HL-60/S4 treated with phorbol 12-myristate 13-acetate at 8.2 ng/mL for 4 days and 3 days (cell line): Measurements from ENCODE around the gene PEX10.

ENCODE experiments used
- in situ Hi-C: fragments of 300-500 bp; cut with MboI; formaldehyde crosslinking; loops from 2 replicates; pipeline ENCODE4 v1.15.0; 2022; ENCODE audit warnings: low sequenced_read_pairs

Gene PEX10

DNA sequence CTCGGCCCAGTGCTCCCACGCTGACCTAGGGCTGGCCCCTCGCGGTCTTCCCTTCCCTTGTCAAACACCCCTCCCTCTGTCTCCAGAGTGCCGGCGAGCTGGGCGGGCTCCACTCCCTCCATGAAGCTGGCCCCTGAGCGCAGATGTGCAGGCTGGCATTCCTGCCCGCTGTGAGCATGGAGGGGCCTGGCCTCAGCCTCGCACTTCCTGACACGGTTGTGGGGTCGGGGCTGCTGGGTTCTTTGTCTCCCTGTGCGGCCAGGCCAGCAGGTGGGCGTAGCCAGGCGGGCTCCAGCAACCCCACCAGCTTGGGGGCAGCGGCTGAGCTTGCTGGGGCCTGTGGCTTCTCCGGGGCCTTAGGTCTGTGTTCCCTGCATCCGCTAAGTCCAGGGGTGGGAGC is 14.2 kb upstream of the PEX10 start:
- in situ Hi-C loops = no loop called here

DNA sequence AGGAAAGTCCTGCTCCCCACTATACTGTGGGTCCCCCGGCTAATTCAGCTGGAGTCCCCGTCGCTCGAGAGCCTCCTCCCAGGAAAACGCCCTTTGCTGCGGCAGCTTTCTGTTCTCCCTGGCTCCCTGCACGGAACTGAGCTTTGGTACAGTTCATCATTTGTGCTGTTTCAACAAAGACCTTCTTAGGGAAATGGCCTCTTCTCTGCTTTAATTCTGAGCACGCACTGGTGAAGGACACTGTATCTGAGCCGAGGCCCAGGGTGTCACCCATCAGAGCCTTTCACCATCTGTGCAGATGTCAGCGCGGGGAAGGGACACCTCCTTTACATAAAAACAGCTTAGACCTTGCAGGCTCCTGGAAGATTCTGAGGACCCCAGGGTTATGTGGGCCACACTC is 13.5 kb upstream of the PEX10 start:
- in situ Hi-C loops = no loop called here

DNA sequence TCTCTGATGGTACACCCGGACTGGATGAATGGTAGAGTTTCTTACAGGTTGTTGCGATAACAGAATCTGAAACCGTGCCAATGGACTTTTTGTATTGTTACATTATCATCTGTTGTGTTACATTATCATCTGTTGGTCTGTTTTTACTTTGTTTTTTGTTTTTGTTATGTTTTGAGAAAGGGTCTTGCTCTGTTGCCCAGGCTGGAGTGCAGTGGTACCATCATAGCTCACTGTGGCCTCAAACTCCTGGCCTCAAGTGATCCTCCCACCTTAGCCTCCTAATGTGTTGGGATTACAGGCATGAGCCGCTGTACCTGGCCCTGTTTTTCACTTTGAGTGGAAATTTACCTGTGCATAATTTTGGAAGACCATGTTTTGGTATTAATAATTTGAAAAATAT is 10.2 kb upstream of the PEX10 start:
- in situ Hi-C loops = no loop called here

DNA sequence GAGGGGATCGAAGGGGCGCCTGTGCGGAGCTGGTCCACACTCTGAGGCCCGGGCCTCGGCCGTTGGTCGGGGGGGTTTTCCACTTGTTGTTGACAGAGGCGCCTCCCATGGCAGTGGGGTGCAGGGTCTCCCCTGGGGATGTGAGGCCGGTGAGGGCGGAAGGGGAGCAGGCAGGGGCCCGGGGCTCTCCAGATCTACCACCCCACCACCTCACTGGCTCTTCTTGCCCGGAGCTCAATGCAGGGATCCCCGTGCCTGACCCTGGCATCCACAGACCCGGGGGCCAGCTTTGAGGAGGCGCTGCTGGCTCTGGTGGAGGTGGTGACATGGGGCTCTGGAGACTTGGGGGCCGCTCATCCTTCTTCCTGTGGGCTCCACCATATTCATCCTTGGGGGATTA is 7.1 kb upstream of the PEX10 start:
- in situ Hi-C loops = no loop called here

DNA sequence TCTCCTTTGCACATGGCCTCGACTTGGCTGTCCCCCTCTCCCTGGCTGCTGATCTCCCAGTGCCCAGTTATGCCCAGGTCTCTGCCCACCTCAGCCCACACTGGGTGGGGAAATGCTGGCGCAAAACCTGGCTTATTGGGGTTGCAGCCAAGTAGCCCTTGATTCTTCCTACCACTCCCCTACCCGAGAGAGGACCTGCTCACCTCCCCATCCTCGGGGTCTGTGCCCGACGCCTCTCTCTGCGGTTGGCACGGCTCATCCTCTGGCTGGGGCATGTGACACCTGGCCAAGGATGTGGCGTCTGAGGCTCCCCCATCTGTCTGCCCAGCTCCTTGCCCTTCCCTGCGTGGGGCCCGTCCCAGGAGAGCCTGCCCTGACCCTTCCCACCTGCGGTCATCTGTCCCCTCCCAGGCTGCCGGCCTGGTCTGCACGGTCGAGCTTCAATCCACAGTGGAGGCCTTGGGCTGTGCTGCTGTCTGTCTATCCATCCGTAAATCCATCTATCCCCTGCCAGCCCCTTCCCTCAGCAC is 6.5 kb upstream of the PEX10 start:
- in situ Hi-C loops = no loop called here

DNA sequence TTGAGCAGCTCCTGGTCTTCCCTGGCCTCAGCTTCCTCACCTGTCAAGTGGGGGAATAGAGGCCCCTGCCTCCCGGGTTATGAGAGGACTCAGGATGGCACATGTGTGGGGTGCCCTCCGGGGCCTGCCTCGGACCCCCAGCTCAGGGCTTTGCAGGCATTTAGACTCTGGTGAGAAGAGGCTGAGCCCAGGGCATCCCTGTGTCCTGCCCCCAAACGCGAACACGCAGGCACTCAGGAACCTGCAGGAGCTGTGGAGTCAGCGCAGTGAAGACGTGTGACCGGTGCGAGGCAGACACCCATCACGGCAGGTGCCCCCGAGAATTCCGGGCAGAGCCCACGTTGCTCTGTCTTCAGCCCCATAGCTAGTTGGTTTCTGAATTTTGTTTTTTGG is 5.5 kb upstream of the PEX10 start:
- in situ Hi-C loops = no loop called here

DNA sequence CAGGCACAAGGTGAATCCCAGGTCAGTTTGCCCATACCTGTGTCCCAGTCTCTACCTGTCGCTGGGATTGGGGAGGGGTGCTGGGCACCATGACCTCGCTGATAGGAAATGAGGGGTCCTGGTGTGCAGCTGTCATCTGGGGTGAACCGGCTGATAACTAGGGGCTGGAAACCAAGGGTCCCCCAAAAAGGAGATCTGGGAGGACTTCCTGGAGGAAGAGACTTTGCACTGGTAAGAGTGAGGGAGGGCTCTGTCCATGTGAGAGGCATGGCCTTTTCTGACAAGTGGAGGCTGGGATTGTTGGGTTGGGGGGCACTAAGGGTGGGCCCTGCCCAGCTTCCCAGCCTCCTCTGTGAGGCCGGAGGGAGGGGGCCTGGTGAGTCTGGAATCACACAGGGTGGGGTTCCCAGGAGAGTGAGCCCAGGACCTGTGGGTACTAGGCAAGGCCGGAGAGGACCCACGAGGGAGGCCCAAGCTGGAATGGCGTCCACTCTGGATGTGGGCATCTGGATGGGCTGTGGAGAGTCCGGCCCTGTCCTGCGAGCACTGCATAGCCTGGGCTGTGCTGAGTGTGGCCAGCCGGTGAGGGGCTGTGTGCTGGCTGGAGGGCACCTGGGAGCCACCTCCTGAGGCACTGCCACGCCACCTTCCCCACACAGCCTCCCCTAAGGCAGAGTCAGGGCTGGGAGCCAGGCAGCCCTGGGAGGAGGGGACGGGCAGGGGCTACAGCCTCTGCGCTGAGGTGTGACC is 4.9 kb upstream of the PEX10 start:
- in situ Hi-C loops = no loop called here

DNA sequence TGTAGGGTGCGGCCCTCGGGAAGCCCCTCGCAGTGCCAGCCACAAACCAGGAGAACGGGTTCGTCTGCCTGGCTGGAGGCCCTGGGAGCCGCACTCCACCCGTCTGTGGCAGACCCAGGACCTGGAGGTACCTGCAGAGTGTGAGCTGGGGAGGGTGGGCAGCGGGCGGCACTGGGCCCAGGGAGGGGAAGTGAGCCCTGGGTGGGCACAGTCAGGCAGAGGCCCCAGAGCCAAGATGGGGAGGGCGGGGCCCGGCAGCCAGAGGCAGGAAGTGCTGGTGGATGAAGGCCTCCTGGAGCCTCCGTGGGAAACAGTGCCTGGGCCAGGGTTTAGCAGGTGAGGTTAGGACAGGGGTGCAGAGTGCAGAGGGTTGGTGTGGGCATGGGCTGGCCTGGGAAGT is 4.0 kb upstream of the PEX10 start:
- in situ Hi-C loops = no loop called here

DNA sequence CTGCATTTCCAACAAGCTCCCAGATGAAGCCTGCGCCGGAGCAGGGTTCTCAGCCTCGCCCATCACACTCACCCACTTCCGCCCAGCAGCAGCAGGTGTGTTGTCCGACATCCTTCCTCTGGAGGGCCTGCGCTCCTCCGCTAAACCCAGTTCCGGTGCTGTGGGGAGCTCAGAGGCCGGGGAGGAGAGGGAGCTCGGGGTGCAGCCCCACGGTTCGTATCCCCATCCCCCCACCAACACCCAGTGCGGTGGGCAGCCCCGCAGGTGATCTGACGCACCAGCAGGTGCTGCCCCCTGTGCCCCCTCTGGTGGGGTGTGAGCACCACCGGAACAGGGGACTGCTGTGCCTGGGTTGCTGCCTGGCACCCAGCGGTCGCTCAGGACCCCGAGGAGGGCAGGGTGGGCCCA is 3.4 kb upstream of the PEX10 start:
- in situ Hi-C loops = no loop called here

DNA sequence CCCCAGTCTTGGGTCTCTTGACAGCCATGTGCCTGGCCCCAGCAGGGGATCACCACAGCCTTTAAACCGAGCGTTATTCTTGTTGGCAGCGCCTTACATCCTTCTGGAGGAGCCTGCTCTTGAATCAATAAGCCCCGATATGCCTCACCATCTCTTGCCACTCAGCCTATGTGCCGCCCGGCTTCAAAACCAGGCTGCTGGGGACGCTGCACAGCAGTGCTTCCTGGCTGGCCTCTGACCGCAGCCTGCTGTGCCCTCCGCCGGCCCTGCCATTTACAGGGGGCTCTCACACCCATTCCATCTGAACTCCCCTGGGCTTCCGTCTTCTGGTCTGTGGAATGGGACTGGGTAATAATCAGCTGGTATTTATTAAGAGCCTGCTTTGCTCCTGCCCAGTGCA is 3.0 kb upstream of the PEX10 start:
- in situ Hi-C loops = no loop called here

DNA sequence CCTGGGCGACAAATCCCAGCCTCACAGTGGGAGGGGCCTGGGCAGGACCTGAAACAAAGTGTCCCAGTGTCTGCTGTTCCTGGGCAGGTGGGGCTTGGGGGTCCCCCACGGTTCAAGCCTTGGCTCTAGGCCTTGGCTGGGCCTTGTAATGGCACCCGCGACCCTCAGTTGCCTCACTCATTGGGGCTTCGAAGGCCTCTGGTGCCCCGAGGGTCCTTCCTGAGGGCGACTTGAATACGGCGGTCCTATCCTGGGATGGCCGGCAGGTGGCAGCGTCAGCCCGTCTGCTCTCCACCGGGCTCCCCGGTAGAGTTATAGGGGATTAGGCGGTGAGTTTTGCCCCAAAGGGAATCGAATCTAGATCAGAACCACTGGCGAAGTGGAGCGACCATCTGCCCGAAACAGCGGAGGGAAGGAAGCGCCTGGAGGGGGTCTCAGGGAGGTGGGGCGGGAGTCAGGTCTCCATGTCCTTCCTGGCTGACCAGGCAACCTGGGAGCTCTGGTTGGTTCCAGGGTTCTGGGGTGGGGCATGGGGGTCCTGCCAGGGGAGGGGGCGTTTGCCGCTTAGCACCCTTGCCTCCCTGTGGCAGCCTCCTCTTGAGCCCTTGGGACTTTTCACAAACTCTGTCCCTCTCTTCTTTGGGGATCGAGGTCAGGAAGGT is 2.1 kb upstream of the PEX10 start:
- in situ Hi-C loops = no loop called here

DNA sequence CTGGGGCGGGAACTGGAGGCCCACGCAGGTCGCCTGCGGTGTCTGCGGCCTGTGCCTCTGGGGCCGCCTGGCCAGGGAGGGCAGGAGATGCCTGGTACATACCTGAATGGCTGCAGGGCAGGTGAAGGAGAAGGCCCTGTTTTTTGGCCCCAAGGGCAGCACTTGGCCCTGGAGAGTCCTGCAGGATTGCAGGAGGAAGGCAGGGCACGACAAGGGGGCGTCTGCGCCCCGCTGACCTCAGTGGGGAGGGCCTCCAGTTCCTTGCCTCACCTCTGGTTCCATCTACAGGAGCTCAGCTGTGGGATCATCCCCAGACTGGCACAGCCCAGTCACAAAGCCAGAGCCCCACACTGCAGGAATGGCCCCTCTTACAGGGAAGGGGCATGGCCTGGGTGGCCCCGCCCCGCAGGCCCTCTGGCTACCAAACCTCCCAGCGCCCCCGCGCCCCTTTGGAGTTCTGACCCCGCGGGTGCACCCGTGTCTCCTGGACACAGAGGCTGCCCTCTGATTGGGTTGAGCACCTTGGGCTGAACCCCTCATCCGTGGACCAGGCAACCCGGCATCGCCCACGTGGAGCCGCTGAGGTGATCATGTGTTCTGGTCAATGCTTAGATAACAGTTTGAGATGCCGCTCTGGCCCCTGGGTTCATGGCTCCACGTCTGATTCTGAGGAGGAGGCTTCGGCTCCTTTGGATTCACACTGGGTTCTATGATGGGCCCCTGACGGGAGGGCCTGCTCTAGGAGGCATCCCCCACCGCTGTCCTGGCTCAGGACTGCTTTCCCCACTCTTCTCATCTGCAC is 1.3 kb upstream of the PEX10 start:
- in situ Hi-C loops = no loop called here

DNA sequence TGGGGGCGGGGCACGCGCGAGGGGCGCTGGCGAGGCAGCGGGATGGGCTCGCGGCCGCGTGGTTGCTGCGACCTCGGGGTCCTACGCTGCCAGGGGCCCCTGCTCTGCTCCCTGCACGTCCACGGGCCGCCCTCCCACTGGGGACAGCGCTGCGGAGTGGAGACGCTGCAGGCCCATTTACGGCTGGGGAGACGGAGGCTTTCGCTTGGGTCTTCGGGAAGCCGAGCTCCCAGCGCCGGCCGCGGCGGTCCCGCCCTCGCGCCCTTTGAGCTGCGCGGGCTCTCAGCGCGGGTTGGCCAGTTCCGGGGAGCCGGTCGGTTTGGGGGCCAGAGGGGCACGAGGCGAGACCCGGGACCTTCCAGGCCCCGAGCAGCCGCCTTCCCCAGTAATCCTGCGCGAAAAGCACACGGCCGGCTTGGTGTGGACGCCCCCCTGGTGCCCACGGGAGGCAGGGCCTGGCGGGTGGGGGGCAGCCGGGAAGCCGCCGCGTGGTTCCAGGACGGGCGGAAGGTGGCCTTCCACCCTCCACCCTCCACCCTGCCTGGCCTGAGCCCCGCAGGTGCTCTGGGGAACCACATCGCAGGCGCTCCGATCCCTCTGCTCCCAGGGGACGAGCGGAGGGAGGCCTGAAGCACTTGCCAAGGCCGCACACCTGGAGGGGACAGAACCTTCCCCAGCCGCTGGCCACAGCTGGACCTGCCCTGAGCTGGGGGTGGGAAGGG is 570 bp upstream of the PEX10 start:
- in situ Hi-C loops = no loop called here

DNA sequence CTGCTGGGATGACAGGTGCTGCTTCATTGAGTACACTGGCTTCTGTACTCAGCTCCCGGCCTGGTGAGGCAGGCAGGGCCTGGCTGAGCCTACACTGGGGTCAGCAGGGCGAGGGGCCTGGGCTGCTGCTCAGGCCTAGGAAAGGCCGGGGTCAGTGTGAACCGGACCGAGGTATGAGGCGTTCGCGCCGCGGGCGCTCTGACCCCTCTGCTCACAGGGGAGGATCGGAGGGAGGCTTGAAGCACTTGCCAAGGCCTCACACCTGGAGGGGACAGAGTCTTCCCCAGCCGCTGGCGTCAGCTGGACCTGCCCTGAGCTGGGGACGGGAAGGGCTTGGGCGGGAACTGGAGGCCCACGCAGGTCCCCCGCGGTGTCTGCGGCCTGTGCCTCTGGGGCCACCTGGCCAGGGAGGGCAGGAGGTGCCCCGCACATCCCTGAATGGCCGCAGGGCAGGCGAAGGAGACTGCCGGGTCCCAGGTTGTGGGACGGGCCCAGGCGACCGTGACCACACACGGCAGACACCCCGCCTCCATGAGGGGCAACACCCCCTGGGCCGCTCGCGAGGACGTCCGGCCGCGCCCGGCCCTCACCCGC is 466 bp downstream of the PEX10 start:
- in situ Hi-C loops = no loop called here

DNA sequence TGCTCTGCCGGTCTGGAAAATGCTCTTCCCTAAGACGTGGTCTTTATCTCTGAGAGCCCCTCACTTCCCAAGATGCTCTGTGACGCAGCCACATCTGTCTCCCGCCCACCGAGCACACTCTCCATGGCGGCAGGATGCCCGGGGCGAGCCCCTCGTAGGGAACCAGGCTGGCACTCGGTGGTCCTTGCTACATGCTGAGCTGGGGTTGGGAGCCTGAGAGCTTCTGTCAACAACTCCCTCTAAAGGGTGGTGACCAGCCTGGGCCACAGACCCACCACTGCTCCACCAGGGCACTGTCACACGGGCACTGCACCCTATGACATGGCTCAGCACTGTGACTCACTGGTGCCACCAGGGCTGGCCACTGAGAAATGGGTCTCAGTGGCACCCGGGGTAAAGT is 2.6 kb downstream of the PEX10 start:
- in situ Hi-C loops = no loop called here

DNA sequence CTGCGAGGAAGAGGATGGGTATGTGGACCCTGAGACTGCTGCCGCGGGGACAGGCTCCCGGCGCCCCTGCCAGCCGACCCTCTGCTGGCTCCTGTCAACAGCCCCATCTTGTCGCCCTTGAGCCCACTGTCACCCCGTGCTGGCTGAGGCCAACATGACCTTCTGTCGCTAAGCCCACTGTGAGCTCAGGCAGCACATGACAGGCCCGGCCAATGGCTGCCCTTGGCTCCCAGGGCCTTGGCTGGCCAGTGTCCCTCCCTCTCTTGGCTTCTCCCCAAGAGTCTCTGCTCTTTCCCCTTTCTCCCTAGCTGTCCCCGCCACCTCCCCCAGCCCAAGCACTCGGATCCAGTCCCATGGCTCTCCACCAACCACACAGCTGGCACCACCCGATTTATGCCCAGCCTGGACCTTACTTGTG is 3.5 kb downstream of the PEX10 start:
- in situ Hi-C loops = no loop called here

DNA sequence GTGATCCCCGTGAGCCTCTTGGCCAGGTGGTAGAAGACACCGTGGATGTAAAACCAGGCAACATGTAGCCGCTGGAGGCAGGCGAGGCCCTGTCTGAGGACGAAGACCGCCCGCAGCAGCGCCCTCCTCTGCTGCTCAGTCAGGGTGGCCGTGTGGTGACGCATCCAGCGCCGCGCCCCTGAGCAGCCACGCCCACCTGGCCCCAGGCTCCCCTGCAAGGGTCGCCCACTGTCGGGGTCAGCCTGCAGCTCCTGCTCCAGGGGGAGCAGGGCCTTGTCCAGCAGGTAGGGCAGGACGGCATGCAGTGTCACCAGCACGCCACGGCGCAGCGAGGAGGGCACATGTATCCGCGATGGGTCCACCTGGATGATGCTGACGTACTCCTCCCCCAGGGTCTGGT is 3.9 kb downstream of the PEX10 start:
- in situ Hi-C loops = no loop called here

DNA sequence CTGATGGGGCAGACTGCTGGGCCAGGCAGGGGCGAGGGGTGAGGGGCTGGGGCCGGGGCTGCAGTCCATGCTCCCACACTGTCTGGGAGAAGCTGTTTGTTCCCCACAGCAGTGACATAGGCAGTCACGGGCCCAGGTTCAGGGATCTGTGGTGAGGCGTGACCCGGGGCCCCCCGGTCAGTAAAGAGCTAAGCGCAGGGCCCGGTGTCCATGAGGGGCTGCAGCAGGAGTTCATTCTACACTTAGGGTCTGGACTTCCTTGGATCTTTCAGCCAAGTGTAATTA is 4.4 kb downstream of the PEX10 start:
- in situ Hi-C loops = no loop called here

DNA sequence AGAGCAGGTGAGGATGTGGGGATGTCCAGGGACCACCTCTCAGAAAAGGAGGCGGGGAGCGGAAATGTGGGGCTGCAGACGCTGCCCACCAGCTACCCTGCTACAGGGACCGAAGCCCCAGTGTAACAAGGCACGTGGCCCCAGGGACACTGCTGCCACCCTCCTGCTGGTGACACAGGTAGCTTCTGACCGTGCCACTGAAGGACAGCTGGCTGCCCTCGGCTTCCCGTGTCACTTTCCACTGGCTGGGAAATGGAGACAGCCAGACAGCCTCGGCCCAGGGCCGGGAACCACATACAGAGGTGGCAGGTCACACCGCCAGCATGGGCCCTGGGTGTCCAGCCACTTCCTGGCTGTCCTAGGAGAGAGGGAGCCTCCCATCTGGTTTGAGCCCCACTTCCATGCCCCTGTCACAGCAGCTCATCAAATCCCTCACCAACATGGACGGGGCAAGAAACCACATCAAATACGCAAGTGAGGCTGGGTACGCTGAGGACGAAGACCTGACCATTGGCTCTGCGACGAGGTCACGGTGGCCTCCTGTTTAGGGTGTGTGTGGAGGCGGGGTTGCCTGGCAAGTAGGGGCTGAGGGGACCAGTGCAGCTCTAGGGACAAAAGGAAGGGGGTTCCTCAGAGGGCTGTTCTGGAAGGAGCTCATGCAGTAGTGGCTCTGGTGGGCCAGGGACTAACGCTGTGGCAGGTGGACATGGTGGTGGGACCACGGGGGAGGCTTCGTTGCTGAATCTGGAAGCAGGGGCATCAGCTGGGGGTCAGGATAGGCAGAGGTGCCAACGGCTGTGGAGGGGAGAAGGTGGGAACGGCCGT is 5.0 kb downstream of the PEX10 start:
- in situ Hi-C loops = no loop called here

DNA sequence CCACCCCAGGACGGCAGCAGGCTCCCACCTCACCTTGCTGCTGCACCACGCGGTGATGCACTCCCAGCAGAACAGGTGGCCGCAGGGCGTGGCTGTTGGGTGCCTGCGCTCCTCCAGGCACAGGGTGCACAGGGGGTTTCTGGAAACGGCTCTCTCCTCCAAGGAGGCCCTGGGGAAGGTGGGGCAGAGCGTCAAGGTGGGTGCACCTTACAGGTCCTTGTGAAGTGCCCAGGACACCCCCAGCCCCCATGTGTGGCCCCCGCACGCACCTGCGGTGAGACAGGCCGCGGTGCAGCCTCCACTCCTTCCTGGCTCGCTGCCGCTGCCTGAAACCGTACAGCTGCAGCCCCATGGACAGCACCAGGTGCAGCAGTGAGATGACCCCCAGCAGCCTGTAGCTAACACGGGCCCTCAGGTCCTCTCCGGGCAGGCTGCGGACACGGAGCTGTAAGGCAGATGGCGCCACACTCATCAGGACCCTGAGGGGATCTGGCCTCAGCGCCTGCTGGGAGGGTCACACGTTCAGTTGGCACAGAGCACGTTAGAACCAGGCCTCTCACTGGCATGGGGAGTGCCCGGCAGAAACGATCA is 5.8 kb downstream of the PEX10 start:
- in situ Hi-C loops = no loop called here
